ENCODE data around the gene NDP.

DNA sequence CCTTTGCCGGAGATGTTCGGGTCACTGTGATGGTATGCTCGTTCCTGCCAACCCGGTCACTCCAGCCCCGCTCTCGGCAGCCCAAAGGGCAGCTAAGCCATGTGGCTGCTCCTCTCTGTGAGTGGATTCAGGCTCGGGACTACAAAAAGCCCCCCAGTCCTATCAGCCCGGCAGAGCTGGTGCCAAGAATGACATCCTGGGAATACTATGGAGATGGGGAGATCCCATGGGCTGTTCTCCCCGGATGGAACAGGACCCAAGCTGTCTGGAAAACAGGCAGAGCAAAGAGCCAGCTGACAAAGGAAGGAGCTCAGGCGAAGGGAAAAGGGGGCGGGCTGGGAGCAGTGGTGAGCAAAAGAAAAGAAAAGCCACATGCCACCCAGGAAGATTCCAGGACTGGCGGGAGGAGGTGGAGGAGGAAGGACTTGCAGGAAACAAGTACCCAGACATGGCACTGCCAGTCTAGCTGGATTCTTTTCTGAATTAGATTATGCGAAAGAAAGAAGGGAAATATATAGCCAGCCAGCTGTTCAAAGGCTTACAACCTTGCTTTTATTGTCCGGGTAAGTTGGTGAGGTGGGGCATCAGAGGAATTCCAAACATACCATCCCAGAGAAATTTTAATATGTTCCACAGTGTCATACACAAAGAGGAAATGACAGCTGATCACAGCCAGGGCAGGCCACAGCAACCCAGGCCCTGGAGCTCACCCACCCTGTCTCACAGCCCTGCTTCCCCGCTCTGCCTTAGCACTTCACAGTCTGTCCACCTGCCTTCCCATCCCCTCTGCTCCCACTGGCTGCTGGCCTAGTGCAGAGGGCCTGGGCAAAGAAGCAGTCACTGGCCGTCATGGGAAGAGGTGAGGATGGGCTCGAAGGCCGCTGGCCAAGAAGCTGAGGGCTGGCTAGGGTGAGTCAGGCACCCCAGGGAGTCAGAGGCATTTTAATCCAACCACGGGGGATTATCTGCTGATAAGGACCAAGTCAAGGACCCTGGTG, 3.4 kb downstream of the NDP start:
- TF ChIP-seq, protein P1, sequence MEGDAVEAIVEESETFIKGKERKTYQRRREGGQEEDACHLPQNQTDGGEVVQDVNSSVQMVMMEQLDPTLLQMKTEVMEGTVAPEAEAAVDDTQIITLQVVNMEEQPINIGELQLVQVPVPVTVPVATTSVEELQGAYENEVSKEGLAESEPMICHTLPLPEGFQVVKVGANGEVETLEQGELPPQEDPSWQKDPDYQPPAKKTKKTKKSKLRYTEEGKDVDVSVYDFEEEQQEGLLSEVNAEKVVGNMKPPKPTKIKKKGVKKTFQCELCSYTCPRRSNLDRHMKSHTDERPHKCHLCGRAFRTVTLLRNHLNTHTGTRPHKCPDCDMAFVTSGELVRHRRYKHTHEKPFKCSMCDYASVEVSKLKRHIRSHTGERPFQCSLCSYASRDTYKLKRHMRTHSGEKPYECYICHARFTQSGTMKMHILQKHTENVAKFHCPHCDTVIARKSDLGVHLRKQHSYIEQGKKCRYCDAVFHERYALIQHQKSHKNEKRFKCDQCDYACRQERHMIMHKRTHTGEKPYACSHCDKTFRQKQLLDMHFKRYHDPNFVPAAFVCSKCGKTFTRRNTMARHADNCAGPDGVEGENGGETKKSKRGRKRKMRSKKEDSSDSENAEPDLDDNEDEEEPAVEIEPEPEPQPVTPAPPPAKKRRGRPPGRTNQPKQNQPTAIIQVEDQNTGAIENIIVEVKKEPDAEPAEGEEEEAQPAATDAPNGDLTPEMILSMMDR (IDR thresholded peaks at IDR 0.05) = no peak
- TF ChIP-seq POLR2A (IDR thresholded peaks at IDR 0.05) = no peak

Measured in right lobe of liver (tissue), 4 donors.